Right lobe of liver (tissue), 6 donors: ENCODE data around the gene TNFSF13B. TPM values are rescaled to one million over a fixed set of nuclear protein-coding genes. Genes with fewer than 3 reads are reported as not detected.

Experiments used
- ATAC-seq, 4 donors: fragments of 200-7000 bp; cut with Tn5 transposase; one replicate each; pipeline ENCODE4 v1.9.1; 2020; ENCODE audit warnings: mild to moderate bottlenecking in 4 of 4, moderate library complexity in 4 of 4
- DNase-seq, 3 donors: peaks; one replicate each; pipeline ENCODE4 v3.0.0-alpha.2; 2020
- H3K27ac ChIP-seq, 3 donors: fragments of 200-600 bp; one replicate each; pipeline ENCODE4 v1.8.0; 2022
- H3K27me3 ChIP-seq, 2 donors: fragments of 200-600 bp; one replicate each; pipeline ENCODE4 v1.8.0; 2022
- H3K36me3 ChIP-seq, 4 donors: fragments of 200-600 bp; sonication (generic) in 1 of 4; one replicate each; pipeline versions ENCODE4 v1.5.1 to v1.8.0; 2017 to 2022; ENCODE audit warnings: control low read depth in 1 of 4
- H3K4me1 ChIP-seq, 4 donors: fragments of 200-600 bp; sonication (generic) in 1 of 4; one replicate each; pipeline versions ENCODE4 v1.5.1 to v1.8.0; 2017 to 2022; ENCODE audit warnings: control low read depth in 1 of 4
- H3K4me3 ChIP-seq, 3 donors: fragments of 200-600 bp; one replicate each; pipeline ENCODE4 v1.8.0; 2022
- H3K9me3 ChIP-seq, 4 donors: fragments of 200-600 bp; sonication (generic) in 1 of 4; one replicate each; pipeline versions ENCODE4 v1.5.1 to v1.8.0; 2017 to 2022; ENCODE audit warnings: control low read depth in 1 of 4
- CTCF ChIP-seq, 4 donors: fragments of 200-600 bp in 3 of 4; fragments of 450-650 bp in 1 of 4; IDR thresholded peaks; one replicate each; pipeline versions ENCODE4 v1.5.1 to v1.8.0; 2016 to 2022; ENCODE audit warnings: antibody characterized with exemption in 4 of 4, mild to moderate bottlenecking in 2 of 4
- POLR2A ChIP-seq: fragments of 450-650 bp; IDR thresholded peaks from one replicate; pipeline ENCODE4 v1.6.1; 2017; ENCODE audit warnings: antibody characterized with exemption, mild to moderate bottlenecking
- WGBS: methylation state at CpG from one replicate; pipeline ENCODE4 v1.1.6; 2018; ENCODE audit warnings: low coverage, low lambda C conversion rate; ENCODE audit not compliant: insufficient coverage; ENCODE audit errors: missing lambda C conversion rate; 5-methylcytosine and 5-hydroxymethylcytosine counted together
- intact Hi-C, 2 donors: fragments of 100-400 bp; cut with DNase I; formaldehyde crosslinking; loops; one replicate each; pipeline versions ENCODE4 v1.11.2 to v1.14.1; 2022
- total RNA-seq, 6 experiments: library from RNA; depleted of rRNA in 2 of 6; stranded (reverse); fragments of >200 nt in 2 of 6; fragmentation: NEBNext Ultra II Directional in 3 of 6; extraction: Animal tissue kit (Norgen Biotek cat#: 25700) in 3 of 6; gene quantifications; one replicate each; pipeline versions ENCODE4 v1.1.0 to v1.2.4, GENCODE V29; 2016 to 2023
- donor health status: DM: no; HTN: yes; CAD: no.
- donor health status: DM: no; HTN: no; CAD: no.
- donor health status: DM: no; HTN: no; CAD: no.
- donor health status: DM: no; HTN: yes; CAD: no.
- donor health status: DM: no; HTN: yes; CAD: no.

TNFSF13B gene
- total RNA-seq, 6 experiments from 2014 or later, result 1.5 to 4.7 (median 3.6) TPM

GRCh38 chr13:108342369-108343289 lies 73.1 kb downstream of the TNFSF13B start:
- intact Hi-C loops, result no loop called here
- H3K27ac ChIP-seq, result no peak overlapping the region
- 41% methylated on average over 7 of the region's 7 CpGs for WGBS
- peak; percentile 53 to 67 (median 58) for ATAC-seq
- TF ChIP-seq CTCF (IDR thresholded peaks at IDR 0.05), result peak in 3 of 4 donors; percentile 52 to 63 (median 59)
- no peak for TF ChIP-seq POLR2A
- H3K4me3 ChIP-seq, result no peak overlapping the region
- DNase-seq, result no peak
- H3K27me3 ChIP-seq, result no peaks in the 10 kb centered on the region
- no peaks in the 10 kb centered on the region for H3K4me1 ChIP-seq
- no peaks in the 10 kb centered on the region for H3K36me3 ChIP-seq
- no peaks in the 10 kb centered on the region for H3K9me3 ChIP-seq

GRCh38 chr13:108345016-108345415 lies 75.5 kb downstream of the TNFSF13B start:
- H3K4me3 ChIP-seq, result no peak overlapping the region
- ATAC-seq (no peak), DNase-seq (no peak)
- H3K9me3 ChIP-seq, result no peaks in the 10 kb centered on the region
- intact Hi-C loops, result no loop called here
- WGBS, result 86% methylated on average over 8 of the region's 10 CpGs
- H3K27ac ChIP-seq, result no peak overlapping the region
- no peaks in the 10 kb centered on the region for H3K27me3 ChIP-seq
- no peak for TF ChIP-seq POLR2A
- no peak for TF ChIP-seq CTCF (IDR thresholded peaks at IDR 0.05)
- no peaks in the 10 kb centered on the region for H3K36me3 ChIP-seq
- H3K4me1 ChIP-seq, result no peaks in the 10 kb centered on the region

GRCh38 chr13:108346376-108346775 lies 76.9 kb downstream of the TNFSF13B start:
- no peaks in the 10 kb centered on the region for H3K9me3 ChIP-seq
- no peak for TF ChIP-seq CTCF (IDR thresholded peaks at IDR 0.05)
- TF ChIP-seq POLR2A, result no peak
- no peaks in the 10 kb centered on the region for H3K36me3 ChIP-seq
- no peaks in the 10 kb centered on the region for H3K27me3 ChIP-seq
- DNase-seq, result no peak
- H3K4me1 ChIP-seq, result no peaks in the 10 kb centered on the region
- no peak overlapping the region for H3K27ac ChIP-seq
- no peak for ATAC-seq
- no peak overlapping the region for H3K4me3 ChIP-seq
- 19% methylated on average over 8 of the region's 8 CpGs for WGBS
- intact Hi-C loops, result no loop called here

GRCh38 chr13:108349269-108349668 lies 79.8 kb downstream of the TNFSF13B start:
- no peak for TF ChIP-seq POLR2A
- TF ChIP-seq CTCF (IDR thresholded peaks at IDR 0.05), result no peak
- no peak overlapping the region for H3K27ac ChIP-seq
- DNase-seq, result no peak
- H3K4me3 ChIP-seq, result no peak overlapping the region
- no peaks in the 10 kb centered on the region for H3K9me3 ChIP-seq
- no peaks in the 10 kb centered on the region for H3K36me3 ChIP-seq
- no peaks in the 10 kb centered on the region for H3K4me1 ChIP-seq
- intact Hi-C loops, result no loop called here
- WGBS, result 0% methylated on average over 1 of the region's 1 CpG
- ATAC-seq, result no peak
- H3K27me3 ChIP-seq, result no peaks in the 10 kb centered on the region
